ENCODE data around the gene ADAT3.

The ADAT3 gene

DNA sequence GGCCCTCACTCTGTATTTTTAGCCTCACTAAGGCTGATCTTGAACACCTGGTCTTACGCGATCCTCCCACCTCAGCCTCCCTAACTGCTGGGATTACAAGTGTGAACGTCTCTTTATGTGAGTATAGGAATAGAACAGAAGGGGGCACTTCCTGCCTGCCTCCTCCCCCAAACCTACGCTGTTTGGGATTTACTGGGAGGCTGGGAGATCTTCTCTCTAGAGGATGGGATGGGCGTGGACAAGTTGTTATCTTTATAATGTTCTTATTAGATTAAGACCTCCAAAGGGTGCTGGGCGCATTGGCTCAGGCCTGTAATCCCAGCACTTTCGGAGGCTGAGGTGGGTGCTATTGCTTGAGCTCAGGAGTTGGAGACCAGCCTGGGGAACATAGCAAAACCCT is 32.9 kb downstream of the ADAT3 start:
- DNase-seq (ENCODE audit: low read depth) = no peak

DNA sequence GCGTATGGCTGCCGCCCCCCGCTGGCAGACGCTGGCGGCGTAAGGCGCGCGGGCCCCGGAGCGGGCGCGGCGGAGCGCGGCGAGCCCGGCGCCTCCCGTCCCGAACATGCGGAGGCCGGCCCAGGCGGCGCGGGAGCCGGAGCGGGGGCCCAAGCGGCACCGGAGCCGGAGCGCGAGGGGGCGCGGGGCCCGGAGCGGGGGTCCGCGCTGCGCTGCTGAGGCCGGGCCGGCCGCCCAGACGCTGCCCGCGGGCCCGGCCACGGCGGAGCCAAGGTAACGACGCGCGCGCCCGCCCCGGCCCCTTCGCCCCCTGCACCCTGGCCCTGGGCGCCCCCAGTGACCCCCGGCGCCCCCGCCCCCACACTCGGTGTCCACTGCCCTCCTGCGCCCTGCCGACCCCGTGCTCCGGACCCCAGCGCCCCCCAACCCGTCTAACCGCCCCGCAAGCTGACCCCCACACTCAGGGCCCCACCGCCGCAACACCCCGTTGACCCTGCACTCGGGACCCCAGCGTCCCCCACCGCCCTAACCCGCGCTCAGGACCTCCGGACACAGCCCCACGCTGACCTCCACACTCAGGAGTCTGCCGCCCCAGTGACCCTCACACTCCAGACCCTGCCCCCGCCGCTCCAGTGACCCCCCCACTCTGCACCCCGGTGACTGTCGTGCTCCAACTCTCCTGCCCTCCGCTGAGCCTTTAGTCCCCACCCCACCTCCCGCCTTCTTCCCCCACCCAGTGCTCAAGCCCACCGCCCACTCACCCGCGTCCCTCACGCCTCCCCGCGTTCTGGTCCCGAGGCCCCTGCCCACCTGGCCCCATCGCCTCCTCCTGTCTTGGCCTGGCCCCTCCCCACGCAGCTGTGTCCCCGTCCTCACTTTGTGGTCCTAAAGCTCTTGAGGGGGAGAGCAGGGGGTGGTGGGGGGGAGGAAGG is 36.2 kb downstream of the ADAT3 start, which contains the start of gene CSNK1G2:
Gene CSNK1G2, plus strand, starts transcription at position 27 of the 932 bp plus-strand sequence. CDS start 28,601 bp downstream, outside the sequence.
- DNase-seq (ENCODE audit: low read depth) = no peak

DNA sequence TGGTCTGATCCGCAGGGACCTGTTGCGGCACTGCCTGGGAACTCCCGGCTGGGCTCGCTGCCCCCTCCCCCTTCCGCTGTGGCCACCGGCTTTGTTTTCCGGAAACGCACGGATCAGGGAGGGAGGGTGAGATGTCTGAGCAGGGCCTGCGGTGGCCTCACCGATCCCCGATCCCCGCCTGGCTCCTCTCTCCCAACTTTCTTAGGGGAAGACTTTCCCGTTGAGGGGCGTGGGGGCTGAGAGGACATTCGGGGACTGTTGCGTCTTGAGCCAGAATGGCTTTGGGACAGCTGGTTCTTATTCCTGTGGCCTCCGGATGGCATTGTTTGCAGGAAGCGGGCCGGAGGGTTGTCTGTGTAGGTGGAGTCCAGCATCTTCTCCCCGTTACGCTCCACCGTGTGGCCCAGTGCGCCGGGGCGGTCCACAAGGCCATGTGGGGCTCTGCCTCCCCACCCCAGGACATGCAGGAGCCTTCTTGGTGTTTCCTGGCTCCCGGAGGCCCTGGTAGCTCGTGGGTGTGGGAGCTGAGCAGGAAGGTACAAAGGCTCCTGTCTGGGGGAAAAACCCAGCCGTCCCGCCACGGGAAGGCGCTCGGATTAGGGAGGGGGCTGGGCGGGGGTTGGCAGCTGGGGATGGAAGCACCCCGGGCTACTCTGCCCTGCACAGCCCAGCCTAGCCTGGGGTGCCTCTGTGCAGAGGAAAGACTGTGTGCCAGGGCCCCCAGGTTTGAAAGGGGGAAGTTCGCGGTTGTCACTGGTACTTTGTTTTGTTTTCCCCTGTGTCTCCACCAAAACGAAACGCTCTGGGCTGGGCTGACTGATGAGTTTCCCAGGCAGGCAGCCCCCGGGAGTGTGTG is 37.1 kb downstream of the ADAT3 start:
- DNase-seq (ENCODE audit: low read depth) = peak; percentile 40

DNA sequence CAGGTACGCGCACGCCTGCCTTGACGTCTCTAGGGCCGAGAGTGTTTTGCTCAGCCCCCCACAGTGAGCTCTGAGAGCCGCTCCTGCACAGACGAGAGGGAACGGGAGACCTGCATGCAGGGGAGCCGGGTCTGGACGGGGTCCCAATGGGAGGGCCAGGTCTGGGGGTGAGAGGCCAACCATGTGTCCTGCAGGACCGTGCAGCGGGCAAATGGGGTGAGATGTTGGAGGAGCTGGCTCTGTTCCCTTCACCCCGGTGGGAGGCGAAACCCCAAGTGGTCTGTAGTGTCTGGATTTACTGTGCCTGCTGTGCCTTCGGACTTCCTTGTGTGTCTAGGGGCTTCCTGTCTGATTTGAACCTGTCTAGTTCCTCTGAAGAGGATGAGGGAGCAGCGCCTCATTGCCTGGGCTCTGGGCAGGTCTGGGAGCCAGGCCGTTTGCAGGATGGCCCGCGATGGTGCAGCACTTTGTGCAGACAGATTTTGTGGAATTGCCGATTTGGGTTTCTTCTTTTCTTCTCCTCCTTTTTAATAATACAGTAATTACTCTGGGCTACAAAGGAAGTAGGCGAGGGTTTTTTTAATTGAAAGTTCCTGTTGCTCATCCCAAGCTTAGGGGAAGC is 37.8 kb downstream of the ADAT3 start:
- no peak for DNase-seq (ENCODE audit: low read depth)

DNA sequence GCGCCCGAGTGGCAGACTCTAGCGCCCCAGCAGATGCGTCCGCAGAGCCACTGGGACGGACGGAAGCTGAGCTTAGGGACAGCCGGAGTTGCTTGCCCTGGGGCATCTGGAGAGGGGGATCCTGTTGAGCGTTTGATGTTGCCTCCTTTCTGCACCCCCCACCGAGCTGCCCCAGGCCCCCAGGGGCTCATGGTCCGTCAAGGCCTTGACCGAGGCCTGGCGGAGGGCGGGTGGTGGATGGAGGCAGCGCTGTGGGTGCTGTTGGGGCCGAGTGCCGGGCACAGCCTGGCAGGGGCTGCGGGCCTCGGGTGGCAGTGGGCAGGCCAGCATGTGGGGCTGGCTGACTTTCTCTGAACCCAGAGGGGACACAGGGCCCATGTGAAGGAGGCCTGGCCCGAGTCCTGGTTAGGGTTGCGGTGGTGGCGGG is 38.5 kb downstream of the ADAT3 start:
- DNase-seq (ENCODE audit: low read depth) = no peak

DNA sequence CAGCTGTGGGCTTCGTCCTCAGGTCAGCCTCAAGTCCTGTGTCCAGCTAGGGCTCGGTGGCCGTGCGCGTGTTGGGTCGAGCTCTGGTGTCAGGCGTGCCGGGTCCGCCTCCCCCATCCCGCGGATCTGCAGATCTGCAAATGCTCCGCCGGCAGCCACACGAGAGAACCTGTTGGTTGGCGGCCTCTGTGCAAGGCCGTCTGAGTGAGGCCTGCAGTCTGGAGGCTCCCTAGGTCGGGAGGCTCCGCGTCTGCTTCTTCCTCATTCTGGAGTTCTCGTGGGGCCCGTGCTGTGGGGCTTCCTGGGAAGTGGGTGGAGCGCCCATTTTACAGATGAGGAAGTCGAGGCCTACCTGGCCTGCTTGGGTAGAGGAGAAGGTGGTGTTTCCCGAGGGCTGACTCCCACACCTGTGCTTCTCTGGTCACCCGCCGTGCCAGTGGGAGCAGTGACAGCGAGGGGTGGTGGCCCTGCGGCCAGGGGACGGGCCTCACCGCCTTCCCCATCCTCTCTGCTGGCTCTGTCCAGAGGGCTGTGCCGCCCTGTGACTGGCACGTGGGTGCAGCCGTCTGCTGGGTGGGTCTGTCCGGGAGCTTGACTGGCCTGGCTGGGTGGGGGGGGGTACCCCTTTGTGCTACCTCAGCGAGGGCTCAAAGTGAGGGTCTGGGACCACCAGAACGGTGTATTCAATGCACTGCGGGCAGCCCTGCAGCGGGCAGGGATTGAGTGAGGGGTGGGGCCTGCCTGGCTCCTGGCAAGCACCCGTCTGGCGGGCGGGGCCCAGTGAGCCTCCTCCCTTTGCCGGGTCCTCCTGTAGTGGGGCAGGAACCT is 39.1 kb downstream of the ADAT3 start:
- no peak for DNase-seq (ENCODE audit: low read depth)

DNA sequence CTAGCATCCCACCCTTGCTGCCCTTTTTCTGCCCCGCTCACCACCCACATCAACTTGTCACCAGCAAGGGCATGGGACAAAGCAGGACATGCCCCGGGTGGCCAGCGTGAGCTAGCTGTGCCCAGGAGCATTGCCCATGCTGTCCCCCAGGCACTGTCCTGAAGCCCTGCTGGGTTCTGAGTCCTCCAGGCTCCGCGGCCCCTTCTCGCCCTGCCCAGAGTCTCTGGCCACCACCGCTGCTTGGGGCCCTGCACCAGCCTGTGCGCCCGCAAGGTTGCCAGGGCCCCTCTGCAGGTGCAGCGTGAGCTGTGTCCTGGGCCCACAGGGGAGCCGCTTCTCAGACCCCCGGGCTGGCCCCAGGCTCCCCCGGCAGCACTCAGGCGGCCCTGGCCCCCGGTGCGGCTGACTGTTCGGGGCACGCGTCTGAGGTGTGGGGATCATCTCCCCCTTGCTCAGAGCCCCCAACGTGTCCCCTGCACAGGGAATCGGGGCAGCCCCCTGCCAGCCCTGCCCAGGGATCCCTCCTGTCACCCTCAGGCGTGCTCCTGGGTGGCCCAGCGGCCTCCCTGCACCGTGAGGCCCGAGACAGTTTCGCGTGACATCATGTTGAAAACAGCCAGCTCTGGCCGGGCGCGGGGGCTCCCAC is 39.8 kb downstream of the ADAT3 start:
- no peak for DNase-seq (ENCODE audit: low read depth)

DNA sequence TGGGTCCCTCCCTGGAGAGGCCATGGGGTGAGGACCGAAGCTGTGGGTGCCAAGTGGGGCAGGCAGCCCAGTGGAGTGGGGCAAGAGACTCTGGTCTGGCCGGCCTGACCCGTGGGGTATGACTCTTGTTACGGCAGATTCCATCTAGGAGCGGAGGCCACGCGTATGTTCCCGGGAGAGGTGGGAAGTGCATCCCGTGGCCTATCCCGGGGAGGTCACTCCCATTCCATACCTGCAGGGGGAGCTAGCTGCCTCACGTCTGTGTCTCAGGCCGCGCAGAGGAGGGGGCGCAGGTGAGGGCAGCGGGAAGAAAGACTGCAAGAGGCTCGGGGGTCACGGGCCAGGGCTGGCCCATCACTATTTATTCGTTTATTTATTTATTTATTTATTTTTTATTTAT is 40.7 kb downstream of the ADAT3 start:
- no peak for DNase-seq (ENCODE audit: low read depth)

DNA sequence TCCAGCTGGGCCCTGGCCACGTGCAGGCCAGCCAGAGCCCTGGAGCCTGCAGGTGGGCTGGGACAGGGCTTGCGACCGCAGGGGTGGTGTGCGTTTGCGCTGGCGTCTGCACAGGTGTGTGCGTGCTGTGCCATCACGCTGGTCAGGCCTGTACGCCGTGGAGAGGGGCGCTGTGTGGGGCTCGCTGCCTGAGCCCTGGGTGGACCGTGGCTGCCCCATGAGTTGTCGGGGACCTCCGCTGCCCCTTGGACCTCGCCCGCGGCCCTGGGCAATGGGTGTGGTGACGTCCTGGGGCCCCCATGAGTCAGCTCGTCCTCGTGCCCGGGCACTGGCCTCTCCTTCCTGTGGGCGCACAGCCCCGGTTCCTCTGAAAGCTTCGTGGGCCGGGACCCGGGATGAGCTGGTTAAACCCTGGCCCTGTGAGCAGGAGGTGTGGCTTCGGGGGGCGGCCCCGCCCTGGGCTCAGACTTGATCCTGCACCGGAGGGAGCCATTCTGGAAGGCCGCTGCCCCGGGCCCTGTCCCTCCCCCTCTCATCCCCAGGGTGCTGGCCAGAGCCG is 42.5 kb downstream of the ADAT3 start:
- no peak for DNase-seq (ENCODE audit: low read depth)

DNA sequence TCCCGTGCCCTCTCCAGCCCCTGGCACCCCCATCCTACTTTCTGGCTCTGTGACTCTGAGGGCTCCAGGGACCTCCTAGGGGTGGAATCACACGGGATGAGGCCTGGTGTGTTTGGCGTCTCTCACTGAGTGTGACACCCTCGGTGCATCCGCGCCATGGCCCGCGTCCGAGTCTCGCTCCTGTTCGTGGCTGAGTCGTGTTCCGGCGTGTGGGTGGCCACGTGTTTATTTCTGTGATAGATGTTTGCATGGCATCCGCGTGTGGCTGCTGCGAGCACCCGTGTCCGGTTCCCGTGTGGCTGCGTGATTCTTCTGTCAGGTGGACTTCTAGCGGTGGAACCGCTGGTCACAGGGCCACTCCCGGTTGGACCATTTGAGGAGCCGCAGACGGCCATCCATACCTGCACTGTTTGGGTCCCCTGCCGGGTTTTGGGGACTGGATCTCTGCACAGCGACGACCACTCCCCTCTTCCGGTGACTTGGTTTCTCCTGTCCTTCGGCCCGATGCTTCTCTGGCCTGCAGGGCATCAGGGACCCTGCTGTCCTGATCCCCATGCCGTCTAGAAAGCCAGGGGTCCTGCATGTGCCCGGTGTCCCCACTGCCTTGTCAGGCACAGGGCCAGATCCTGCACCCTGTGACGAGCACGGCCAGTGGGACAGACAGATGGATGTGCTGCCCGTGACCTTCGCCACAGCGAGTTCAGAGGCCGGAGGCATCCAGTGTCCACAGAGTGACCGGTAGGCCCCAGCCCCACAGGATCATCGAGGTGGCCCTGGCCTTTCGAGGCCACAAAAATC is 44.3 kb downstream of the ADAT3 start:
- no peak for DNase-seq (ENCODE audit: low read depth)

DNA sequence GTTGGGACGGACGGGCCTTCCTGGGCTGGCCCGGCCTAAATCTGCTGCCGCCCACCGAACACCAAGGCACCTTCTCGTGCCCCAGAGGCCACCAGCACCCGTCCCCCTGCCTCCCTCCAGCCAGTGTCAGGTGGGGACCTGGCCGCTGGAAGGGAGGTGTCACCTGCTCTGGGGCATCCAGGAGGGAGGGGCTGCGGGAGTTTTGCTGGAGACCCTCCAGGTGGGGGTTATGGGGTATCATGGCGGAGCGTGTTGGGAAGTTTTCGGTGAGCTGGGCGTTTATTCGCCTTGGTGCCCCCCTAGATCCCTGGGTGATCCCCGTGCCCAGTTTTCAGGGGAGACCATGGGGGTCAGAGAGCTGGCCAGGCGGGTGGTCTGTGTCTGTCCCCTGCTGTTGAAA is 45.4 kb downstream of the ADAT3 start:
- no peak for DNase-seq (ENCODE audit: low read depth)

DNA sequence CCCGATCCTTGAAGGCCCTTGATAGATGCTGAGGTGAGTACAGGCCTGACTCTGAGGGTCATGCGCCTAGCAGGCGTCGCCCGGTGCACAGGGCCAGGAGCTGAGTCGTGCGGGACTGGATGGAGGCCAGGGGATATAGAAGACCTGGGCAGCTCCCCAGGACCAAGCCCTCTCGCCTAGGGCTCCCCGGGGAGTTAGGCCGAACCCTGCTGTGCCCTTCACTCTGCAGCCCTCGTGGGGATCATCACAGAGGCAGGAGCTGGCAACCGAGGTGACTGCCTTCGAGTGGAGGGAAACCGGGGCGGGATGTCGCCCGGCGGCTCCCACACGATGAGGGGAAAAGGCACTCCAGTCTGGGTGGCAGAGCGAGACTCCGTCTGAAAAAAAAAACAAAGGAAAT is 47.4 kb downstream of the ADAT3 start:
- DNase-seq (ENCODE audit: low read depth) = no peak

DNA sequence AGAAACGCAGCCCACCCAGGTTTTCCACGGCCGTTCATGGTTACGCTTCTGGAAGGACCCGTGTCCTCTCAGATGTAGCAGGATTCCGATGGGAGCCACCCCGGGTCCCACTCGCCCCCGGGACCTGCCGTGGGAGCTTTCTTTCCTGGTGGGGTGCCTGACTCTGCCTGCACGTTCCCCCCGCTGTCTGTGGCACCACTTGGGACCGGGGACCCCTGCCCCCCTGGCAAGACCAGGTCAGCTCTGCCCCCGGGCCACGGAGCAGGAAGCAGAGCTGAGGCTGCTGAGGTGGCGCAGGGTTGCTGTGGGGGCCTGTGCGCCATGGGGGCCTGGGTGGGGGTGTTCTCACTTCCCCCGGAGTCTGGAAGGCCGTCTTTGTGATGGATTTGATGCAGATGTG is 47.8 kb downstream of the ADAT3 start:
- no peak for DNase-seq (ENCODE audit: low read depth)

DNA sequence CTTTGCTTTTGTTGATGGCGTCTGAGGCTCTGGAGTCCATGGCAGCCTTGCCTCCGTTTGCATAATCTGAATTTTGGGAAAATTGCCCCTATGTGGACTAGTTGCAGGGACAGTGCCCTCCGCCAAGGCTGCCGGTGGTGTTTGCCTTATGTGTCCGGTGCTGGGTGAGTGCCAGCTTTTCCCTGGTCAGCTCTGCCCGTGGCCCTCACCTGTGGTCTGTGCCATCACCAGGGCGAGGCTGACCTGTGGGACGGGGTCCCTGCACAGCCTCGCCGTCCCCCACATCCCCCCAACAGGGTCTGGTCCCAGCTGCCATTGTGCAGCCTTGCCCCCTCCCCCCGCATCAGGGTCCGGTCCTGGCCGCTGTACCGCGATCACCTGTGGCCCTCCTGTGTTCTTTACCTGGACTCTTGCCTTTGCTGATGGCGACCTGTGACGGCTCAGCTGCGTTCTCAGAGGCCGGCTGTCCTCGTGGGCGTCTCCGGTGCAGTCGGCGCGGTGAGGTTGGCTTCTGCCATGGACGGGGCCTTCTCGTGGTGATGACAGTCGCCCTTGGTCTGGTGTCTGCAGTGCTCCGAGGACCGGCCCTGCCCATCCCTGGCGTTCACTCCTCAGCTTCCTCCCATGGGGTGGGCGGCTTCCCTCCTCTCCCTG is 48.4 kb downstream of the ADAT3 start:
- no peak for DNase-seq (ENCODE audit: low read depth)

DNA sequence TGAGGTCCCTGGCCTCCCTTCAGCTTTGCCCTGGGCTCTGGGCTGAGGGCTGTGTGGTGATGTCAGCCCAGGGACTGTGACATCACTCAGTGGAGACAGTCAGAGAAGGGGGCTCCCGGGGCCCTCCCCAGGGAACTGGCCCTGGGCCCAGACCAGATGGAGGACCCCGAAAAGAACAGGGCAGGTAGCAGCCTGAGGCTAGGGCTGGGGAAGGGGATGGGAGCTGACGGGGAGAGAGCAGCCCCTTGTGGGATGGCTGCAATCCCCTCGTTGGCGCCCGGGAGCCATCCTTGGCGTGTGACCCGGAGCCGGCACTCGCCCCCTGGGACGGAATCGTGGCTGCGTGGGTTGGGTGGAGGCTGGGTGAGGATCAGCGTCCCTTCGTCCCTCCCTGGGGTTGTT is 49.3 kb downstream of the ADAT3 start:
- no peak for DNase-seq (ENCODE audit: low read depth)

DNA sequence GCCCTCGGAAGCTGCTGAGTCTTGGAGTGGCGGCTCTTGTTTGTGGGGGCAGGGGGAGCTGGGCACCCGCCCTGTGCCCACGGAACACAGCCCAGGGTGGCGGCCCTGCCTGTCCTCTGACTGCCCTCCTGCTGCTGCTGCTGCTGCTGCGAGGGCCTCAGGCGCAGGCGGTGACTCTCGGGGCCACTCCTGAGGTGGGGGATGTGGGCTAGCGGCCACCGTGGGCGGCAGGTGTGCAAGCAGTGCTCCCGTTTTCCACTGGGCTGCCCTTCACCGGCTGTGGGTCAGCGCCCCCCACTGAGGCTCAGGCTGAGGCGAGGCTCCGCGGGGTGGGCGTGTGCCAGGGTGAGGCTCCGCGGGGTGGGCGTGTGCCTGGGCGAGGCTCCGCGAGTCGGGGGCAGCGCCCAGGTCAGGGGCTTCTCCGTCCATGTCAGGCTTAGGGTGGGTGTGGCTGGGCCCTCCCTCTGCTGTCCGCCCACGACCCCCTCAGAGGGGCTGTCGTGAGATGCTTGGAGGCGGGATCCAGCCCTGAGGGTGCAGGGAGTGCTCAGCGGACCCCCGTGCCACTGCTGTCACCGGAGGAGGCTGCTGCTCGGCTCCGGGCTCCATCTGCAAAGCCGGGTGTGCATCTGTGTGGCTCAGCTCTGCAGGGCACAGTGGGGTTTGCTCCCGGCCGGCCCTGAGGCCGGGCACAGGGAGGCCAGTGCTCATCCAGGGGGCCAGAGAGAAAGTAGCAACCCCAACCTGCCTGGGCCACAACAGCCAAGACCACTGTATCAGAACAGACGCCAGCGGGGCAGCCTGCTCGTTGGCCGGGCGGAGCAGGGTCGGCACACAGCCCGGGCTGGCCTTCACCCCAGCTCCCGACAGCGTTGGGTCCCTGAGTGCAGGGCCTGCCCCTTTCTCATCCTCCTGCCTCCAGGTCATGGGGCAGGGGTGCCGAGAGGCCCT is 50.2 kb downstream of the ADAT3 start:
- DNase-seq (ENCODE audit: low read depth) = no peak

DNA sequence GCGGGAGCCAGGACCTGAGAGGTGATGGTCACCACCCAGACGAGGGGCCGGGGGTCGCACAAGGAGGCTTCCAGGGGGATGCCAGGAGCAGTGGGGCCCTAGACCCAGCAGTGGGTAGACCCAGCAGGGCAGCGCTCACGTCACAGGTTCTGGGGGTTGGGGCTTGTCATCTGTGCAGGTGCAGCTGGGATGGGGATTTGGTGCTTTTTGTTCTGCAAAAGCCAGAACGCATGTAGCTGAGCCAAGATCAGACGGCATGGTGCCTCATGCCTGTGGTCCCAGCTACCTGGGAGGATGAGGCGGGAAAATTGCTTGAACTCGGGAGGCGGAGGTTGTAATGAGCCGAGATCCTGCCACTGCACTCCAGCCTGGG is 50.9 kb downstream of the ADAT3 start:
- DNase-seq (ENCODE audit: low read depth) = no peak

DNA sequence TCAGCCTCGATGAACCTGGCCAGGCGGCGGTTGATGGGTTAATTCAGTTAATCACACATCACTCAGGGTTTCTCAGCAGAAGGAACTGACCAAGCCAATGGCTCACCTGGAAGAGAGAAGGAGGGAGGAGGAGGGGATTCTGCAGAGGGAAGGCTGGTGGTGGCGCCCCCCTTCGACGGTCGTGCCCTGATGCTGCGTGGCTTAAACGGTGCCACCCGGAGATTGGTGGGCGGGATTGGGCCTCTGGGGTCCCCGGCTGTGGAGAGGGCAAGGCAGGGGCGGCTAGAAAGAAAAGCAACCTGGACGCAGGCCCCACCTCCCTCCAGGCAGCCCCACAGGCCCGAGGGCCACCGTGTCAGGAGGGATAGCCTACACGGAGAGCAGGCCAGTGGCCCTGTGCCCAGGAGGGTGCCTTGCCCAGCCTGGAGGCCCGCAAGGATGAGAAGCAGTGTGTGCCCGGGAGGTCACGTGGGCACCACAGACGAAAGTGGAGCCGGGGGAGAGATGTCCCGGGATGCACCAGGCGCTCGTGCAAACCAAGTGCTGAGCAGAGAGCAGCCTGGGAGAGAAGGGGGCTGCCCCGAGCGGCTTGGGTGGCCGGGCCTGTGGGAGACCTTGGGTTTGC is 51.8 kb downstream of the ADAT3 start:
- DNase-seq (ENCODE audit: low read depth) = no peak

Data from GM04504 (cell line).